Type B pancreatic cell (in vitro differentiated cells): ENCODE measurements around the gene ROR2. TPM values are rescaled to one million over a fixed set of nuclear protein-coding genes. Genes with fewer than 3 reads are reported as not detected.

Source experiments
- DNase-seq: peaks from one replicate; pipeline ENCODE4 v3.0.0; 2021; ENCODE audit warnings: mixed read lengths; ENCODE audit not compliant: unreplicated experiment; ENCODE audit errors: extremely low spot score
- H3K27ac Mint-ChIP-seq: 2 replicates; pipeline ENCODE4 v1.8.0; 2021; ENCODE audit warnings: mild to moderate bottlenecking, mixed read lengths
- H3K27me3 Mint-ChIP-seq: 2 replicates; pipeline ENCODE4 v1.8.0; 2021; ENCODE audit warnings: mixed read lengths
- H3K36me3 Mint-ChIP-seq: 2 replicates; pipeline ENCODE4 v1.8.0; 2021; ENCODE audit warnings: mixed read lengths
- H3K4me1 Mint-ChIP-seq: one replicate; pipeline ENCODE4 v1.8.0; 2021; ENCODE audit warnings: mixed read lengths; ENCODE audit not compliant: unreplicated experiment
- H3K4me3 Mint-ChIP-seq: 2 replicates; pipeline ENCODE4 v1.8.0; 2021; ENCODE audit warnings: mild to moderate bottlenecking, mixed read lengths
- H3K9me3 Mint-ChIP-seq: 2 replicates; pipeline ENCODE4 v1.8.0; 2021; ENCODE audit warnings: mixed read lengths
- total RNA-seq: library from RNA; stranded (reverse); gene quantifications from 2 replicates; pipeline ENCODE4 v1.2.1, GENCODE V29; 2021; ENCODE audit warnings: low replicate concordance
- TF ChIP-seq, protein P1 (sequence below): fragments of 200-600 bp; sonication (generic); conservative IDR thresholded peaks from 2 replicates; pipeline ENCODE4 v1.5.0; 2021; ENCODE audit warnings: antibody characterized with exemption, mild to moderate bottlenecking

The ROR2 gene
- total RNA-seq, 1 donor from 2014 or later: 48.9 TPM

DNA sequence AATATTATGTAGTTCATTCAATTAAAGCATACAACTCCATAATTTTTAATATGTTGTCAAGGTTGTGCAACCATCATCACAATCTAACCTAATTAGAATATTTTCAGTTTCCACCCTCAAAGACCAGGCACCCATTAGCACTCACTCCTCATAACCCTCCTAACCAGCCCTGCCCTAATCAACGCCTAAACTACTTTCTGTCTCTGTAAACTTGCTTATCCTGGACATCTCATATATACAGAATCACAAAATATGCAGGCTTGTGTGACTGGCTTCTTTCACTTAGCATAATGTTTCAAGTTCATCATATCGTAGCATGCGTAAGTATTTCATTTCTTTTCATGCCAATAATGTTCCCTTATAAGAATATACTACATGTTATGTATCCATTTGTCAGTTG lies 391.6 kb downstream of the ROR2 start:
- no peaks in the 10 kb centered on the region for H3K9me3 Mint-ChIP-seq
- TF ChIP-seq, protein P1, sequence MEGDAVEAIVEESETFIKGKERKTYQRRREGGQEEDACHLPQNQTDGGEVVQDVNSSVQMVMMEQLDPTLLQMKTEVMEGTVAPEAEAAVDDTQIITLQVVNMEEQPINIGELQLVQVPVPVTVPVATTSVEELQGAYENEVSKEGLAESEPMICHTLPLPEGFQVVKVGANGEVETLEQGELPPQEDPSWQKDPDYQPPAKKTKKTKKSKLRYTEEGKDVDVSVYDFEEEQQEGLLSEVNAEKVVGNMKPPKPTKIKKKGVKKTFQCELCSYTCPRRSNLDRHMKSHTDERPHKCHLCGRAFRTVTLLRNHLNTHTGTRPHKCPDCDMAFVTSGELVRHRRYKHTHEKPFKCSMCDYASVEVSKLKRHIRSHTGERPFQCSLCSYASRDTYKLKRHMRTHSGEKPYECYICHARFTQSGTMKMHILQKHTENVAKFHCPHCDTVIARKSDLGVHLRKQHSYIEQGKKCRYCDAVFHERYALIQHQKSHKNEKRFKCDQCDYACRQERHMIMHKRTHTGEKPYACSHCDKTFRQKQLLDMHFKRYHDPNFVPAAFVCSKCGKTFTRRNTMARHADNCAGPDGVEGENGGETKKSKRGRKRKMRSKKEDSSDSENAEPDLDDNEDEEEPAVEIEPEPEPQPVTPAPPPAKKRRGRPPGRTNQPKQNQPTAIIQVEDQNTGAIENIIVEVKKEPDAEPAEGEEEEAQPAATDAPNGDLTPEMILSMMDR: no peak
- H3K27ac Mint-ChIP-seq: no peak overlapping the region
- no peak for DNase-seq
- peaks cover 5% of the 10 kb centered on the region for H3K4me1 Mint-ChIP-seq
- no peaks in the 10 kb centered on the region for H3K36me3 Mint-ChIP-seq
- no peak overlapping the region for H3K4me3 Mint-ChIP-seq
- H3K27me3 Mint-ChIP-seq: no peaks in the 10 kb centered on the region

DNA sequence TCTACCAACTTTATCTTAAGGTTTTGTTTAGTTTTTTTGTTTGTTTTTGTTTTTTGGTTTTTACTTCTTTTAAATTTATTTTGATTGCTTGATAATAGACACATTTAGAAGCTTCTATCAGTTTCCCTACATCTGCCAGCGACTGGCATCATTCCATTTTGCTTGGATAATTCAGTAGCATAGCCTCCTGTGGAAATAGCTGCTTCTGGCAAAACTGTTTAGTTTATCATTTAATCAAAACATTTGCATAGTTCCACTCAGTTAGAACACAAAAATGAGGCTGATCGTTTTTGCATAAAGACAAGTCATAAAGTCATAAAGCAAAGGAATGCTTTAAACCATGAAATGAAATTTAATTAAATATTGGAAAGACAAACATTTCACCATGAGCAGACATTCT lies 392.7 kb downstream of the ROR2 start:
- Mint-ChIP-seq H3K27me3 (no peaks in the 10 kb centered on the region), H3K27ac (no peak overlapping the region), H3K4me3 (no peak overlapping the region), H3K4me1 (peaks cover 5% of the 10 kb centered on the region), H3K36me3 (no peaks in the 10 kb centered on the region), H3K9me3 (no peaks in the 10 kb centered on the region)
- TF ChIP-seq, protein P1: no peak
- DNase-seq: no peak

DNA sequence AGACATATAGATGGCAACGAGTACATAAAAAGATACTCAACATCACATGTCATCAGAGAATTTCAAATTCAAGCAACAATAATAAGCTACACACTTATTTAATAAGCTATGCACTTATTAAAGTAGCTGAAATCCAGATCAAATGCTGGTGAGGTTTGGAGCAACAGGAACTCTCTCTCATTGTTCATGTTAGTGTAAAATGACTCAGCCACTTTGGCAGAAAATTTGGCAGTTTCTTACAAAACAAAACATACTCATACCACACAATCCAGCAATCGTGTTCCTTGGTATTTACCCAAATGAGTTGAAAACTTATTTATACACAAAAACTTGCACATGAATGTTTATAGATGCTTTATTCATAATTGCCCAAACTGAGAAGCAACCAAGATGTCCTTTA lies 394.9 kb downstream of the ROR2 start:
- H3K9me3 Mint-ChIP-seq: peaks cover 4% of the 10 kb centered on the region
- H3K4me3 Mint-ChIP-seq: no peak overlapping the region
- TF ChIP-seq, protein P1: no peak
- no peak for DNase-seq
- peaks cover 2% of the 10 kb centered on the region for H3K4me1 Mint-ChIP-seq
- no peaks in the 10 kb centered on the region for H3K36me3 Mint-ChIP-seq
- H3K27me3 Mint-ChIP-seq: no peaks in the 10 kb centered on the region
- no peak overlapping the region for H3K27ac Mint-ChIP-seq

DNA sequence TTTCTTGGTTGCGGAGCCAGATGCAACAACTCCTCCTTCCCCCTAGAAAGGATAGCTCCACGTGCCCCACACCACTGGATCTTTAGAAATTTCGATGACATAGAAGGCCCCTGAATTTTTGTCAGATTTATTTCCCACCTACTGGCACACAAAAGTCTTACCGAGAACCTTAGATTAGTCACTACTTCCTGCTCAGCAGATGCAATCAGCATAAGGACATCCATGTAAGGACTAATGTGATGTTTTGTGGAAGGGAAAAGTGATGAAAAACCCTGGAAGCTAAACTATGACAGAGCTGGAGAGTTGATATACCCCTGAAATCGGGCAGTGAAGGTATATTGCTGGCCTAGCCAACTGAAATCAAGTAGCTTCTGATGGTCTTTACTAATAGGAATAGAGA lies 400.9 kb downstream of the ROR2 start:
- H3K27me3 Mint-ChIP-seq: peaks cover 4% of the 10 kb centered on the region
- no peaks in the 10 kb centered on the region for H3K36me3 Mint-ChIP-seq
- TF ChIP-seq, protein P1: no peak

DNA sequence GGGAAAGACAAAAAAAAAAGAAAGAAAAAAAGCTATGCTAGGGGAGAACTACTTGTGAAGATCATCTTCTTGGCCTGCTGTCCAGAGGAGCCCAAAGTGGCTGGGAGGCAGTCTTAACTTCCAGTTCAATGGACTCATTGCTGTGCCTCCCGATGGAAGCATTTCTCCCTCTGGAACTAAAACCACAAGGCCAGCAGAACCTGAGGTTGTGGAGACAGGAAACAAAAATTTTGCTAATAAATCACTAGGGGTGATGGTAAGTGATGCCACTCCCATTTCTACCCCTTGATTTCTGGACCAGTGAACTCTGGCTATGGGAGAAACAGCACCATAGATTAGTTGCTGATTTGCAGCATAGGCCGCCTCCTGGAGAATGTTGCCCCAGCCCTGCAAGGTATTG lies 402.9 kb downstream of the ROR2 start:
- Mint-ChIP-seq H3K36me3 (no peaks in the 10 kb centered on the region), H3K4me1 (no peaks in the 10 kb centered on the region), H3K9me3 (peaks cover 5% of the 10 kb centered on the region), H3K27ac (no peak overlapping the region), H3K4me3 (no peak overlapping the region), H3K27me3 (peaks cover 4% of the 10 kb centered on the region)
- DNase-seq: no peak
- TF ChIP-seq, protein P1: no peak

More for the DNA sequence above, 400.9 kb downstream of the ROR2 start:
- DNase-seq: no peak
- H3K4me3 Mint-ChIP-seq: no peak overlapping the region
- no peaks in the 10 kb centered on the region for H3K4me1 Mint-ChIP-seq
- no peak overlapping the region for H3K27ac Mint-ChIP-seq
- peaks cover 5% of the 10 kb centered on the region for H3K9me3 Mint-ChIP-seq

DNA sequence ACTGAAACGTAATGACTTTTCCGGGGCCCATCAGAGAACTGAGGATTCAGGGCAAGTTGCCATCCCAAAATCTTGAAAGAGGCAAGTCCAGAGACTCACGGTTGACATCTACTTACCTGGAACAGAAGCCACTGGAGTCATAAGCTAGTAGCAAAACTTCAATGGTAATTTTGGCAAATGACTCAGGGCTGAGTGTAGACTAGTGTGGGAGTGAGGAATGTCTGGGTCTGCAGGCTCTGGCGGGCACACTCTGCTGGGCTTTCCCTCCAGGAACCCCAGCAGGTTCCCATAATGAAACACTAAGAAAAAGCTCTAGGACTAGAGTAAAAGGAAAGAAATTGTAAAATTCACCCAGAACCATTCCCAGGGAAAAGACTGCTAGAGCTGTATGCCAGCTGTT lies 403.5 kb downstream of the ROR2 start:
- DNase-seq: no peak
- no peak overlapping the region for H3K4me3 Mint-ChIP-seq

More for the DNA sequence above, 403.5 kb downstream of the ROR2 start:
- Mint-ChIP-seq H3K27ac (no peak overlapping the region), H3K36me3 (no peaks in the 10 kb centered on the region), H3K4me1 (no peaks in the 10 kb centered on the region), H3K9me3 (peaks cover 5% of the 10 kb centered on the region), H3K27me3 (peaks cover 4% of the 10 kb centered on the region)
- TF ChIP-seq, protein P1: no peak
